Glutamatergic neuron (in vitro differentiated cells): ENCODE results near the gene CMKLR1. TPM values are rescaled to one million over a fixed set of nuclear protein-coding genes. Genes with fewer than 3 reads are reported as not detected.

Experiments
- DNase-seq: peaks from one replicate; pipeline ENCODE4 v3.0.0; 2022
- H3K27ac Mint-ChIP-seq: one replicate; pipeline ENCODE4 v1.8.0; 2020; ENCODE audit warnings: mild to moderate bottlenecking, mixed read lengths, inconsistent platforms; ENCODE audit not compliant: unreplicated experiment
- H3K27me3 Mint-ChIP-seq: one replicate; pipeline ENCODE4 v1.8.0; 2020; ENCODE audit warnings: mild to moderate bottlenecking, moderate library complexity, mixed read lengths, inconsistent platforms; ENCODE audit not compliant: unreplicated experiment
- H3K36me3 Mint-ChIP-seq: one replicate; pipeline ENCODE4 v1.8.0; 2020; ENCODE audit warnings: mild to moderate bottlenecking, mixed read lengths, inconsistent platforms; ENCODE audit not compliant: unreplicated experiment
- H3K4me1 Mint-ChIP-seq: one replicate; pipeline ENCODE4 v1.8.0; 2020; ENCODE audit warnings: mild to moderate bottlenecking, low read depth, mixed read lengths, inconsistent platforms; ENCODE audit not compliant: unreplicated experiment
- H3K4me3 Mint-ChIP-seq: one replicate; pipeline ENCODE4 v1.8.0; 2020; ENCODE audit warnings: mild to moderate bottlenecking, mixed read lengths, inconsistent platforms; ENCODE audit not compliant: unreplicated experiment
- H3K9me3 Mint-ChIP-seq: one replicate; pipeline ENCODE4 v1.8.0; 2020; ENCODE audit warnings: mild to moderate bottlenecking, moderate library complexity, mixed read lengths, inconsistent platforms; ENCODE audit not compliant: unreplicated experiment
- CTCF ChIP-seq: fragments of 200-600 bp; sonication (generic); IDR thresholded peaks from one replicate; pipeline ENCODE4 v1.5.0; 2021; ENCODE audit not compliant: partially characterized antibody, unreplicated experiment
- total RNA-seq: library from RNA; stranded (reverse); fragmentation: NEBNext Ultra II Directional; extraction: Animal tissue kit (Norgen Biotek cat#: 25700); gene quantifications from one replicate; pipeline ENCODE4 v1.2.1, GENCODE V29; 2021; ENCODE audit not compliant: unreplicated experiment

The CMKLR1 gene
- total RNA-seq, 1 donor from 2014 or later: not detected

GRCh38 chr12:108350511-108350910 lies 11.4 kb upstream of the CMKLR1 start:
- Mint-ChIP-seq H3K27me3 (peaks cover 2% of the 10 kb centered on the region), H3K9me3 (no peaks in the 10 kb centered on the region), H3K4me3 (no peak overlapping the region), H3K36me3 (no peaks in the 10 kb centered on the region), H3K4me1 (peaks cover 2% of the 10 kb centered on the region), H3K27ac (no peak overlapping the region)
- DNase-seq: no peak
- TF ChIP-seq CTCF: no peak

- H3K36me3 Mint-ChIP-seq: no peaks in the 10 kb centered on the region
- H3K4me3 Mint-ChIP-seq: no peak overlapping the region
- DNase-seq: no peak
- peaks cover 2% of the 10 kb centered on the region for H3K4me1 Mint-ChIP-seq
- TF ChIP-seq CTCF: no peak
- no peaks in the 10 kb centered on the region for H3K9me3 Mint-ChIP-seq
- no peak overlapping the region for H3K27ac Mint-ChIP-seq
- peaks cover 2% of the 10 kb centered on the region for H3K27me3 Mint-ChIP-seq
Observed at GRCh38 chr12:108349278-108349688, 10.2 kb upstream of the CMKLR1 start.

DNA sequence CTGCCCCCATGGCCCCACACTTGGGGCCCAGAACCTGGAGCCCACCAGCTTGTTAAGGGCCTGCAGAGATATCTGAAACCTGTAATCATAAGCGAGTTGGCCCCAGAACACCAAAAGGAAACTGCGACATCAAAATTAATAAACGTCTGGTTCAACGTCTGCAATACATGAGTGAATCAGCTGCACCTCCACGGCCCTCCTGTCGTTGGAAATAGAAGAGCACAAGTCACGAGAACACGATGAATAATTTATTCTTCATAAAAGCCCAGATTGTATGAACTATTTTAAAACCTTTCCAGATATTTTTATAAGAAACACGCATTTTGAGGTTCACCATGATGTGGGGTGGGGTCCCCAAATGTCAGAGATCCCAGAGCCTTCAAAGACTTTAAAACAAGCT lies 9.7 kb upstream of the CMKLR1 start:
- H3K27me3 Mint-ChIP-seq: peaks cover 2% of the 10 kb centered on the region
- no peak for TF ChIP-seq CTCF
- H3K27ac Mint-ChIP-seq: no peak overlapping the region
- no peaks in the 10 kb centered on the region for H3K9me3 Mint-ChIP-seq
- peaks cover 2% of the 10 kb centered on the region for H3K4me1 Mint-ChIP-seq
- no peak overlapping the region for H3K4me3 Mint-ChIP-seq
- no peak for DNase-seq
- H3K36me3 Mint-ChIP-seq: no peaks in the 10 kb centered on the region

DNA sequence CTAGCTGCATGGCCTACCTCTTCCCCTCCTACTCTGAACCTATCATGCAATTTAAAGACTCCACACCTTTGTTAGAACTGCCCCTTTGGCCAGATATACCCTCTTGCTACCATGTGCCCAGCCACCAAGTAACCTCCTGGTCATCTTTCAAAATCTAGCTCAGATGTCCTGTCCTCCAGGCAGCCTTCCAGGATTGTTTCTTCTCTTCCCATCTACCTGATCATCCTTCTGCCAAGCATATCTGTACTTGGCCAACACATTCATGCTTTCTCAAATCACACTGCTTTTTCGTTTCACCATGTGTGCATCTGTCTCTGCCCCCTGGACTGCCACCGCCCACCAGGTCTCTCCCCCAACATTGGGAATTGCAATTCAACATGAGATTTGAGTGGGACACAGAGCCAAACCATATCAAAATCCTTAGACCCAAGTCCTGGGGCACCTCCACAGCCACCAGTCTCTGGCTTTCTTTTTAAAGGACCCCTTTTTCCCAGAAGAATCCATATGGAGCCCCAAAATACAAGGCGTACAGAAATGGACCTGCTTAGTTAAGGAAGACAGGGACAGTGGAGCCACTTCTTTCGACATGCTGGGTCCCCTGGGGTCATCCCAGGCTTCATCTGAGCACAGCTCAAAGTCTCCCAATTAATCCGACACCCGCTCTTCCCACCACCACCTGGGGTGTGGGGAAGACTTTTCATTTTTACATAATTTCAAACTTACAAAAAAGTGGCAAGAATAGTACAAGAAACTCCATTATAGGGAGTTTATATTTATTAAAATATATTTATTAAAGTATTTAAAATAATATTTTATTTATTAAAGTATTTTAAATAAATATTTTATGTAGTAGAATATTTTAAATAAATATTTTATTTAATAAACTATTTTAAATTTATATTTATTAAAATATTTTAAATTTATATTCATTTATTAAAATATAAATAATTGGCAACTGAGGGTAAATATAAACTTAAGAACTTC lies 7.9 kb upstream of the CMKLR1 start:
- no peaks in the 10 kb centered on the region for H3K36me3 Mint-ChIP-seq
- peaks cover 2% of the 10 kb centered on the region for H3K27me3 Mint-ChIP-seq
- H3K9me3 Mint-ChIP-seq: no peaks in the 10 kb centered on the region
- TF ChIP-seq CTCF: no peak
- DNase-seq: no peak
- H3K4me1 Mint-ChIP-seq: peaks cover 2% of the 10 kb centered on the region
- no peak overlapping the region for H3K4me3 Mint-ChIP-seq
- H3K27ac Mint-ChIP-seq: no peak overlapping the region
